Stimulated activated CD8-positive, alpha-beta memory T cell treated with anti-CD3 and anti-CD28 coated beads, Interleukin-7, amount 100 ng/mL, for 4 hours (primary cell): ENCODE measurements around the gene POLR3B.
"Not testable (repeated sequence)": the region's sequence is repeated elsewhere in the genome, so short reads cannot be mapped to it uniquely, and the experiment has no call there.

ENCODE experiments used
- DNase-seq, 2 donors: peaks; one replicate each; pipeline ENCODE4 v3.0.0-alpha.2; 2020; ENCODE audit warnings: low read depth in 2 of 2

Gene POLR3B

DNA sequence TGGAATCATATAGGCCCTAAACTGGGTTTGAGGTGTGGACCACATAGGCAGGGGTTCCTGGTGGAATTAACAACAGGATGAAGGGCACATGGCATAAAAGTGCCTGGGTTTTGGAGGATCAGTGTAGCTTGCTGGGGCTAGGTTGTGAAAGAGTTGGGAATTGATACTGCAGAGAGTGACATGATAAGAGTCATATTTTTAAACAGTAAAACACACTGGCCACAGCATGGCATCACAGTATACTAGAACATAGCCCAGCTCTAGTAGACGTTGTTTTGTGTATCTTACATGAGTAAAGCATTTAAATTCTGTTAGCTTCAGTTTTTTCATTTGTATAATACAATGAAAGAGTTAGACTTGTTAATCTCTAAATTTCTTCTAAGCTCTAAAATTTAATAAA lies 102.0 kb downstream of the POLR3B start:
- DNase-seq: no peak

DNA sequence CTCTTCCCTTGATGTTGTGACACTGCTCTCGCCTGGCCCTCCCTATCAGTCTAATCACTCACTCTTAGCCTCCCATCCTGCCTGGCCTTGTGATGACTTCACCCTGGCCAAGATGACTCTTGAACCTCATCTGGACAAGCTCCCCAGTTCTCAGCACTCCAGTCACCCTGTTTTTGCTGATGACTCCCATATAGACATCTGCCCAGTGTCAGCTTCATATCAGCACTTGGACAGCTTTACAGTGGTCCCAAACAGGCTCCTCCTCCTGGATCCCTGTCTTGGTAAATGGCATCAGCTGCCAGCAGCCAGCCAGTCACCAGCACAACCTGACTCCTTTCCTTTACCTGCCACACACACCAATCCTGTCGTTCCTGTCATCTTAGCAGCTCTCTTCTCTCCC lies 104.2 kb downstream of the POLR3B start:
- no peak for DNase-seq

DNA sequence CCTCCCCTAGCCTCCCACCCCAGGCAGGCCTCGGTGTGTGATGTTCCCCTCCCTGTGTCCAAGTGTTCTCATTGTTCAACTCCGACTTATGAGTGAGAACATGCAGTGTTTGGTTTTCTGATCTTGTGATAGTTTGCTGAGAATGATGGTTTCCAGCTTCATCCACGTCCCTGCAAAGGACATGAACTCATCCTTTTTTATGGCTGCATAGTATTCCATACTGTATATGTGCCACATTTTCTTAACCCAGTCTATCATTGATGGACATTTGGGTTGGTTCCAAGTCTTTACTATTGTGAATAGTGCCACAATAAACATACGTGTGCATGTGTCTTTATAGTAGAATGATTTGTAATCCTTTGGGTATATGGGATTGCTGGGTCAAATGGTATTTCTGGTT lies 108.1 kb downstream of the POLR3B start:
- DNase-seq: not testable (repeated sequence)

DNA sequence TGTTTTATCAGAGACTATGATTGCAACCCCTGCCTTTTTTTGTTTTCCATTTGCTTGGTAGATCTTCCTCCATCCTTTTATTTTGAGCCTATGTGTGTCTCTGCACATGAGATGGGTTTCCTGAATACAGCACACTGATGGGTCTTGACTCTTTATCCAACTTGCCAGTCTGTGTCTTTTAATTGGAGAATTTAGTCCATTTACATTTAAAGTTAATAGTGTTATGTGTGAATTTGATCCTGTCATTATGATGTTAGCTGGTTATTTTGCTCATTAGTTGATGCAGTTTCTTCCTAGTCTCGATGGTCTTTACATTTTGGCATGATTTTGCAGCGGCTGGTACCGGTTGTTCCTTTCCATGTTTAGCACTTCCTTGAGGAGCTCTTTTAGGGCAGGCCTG lies 118.1 kb downstream of the POLR3B start:
- not testable (repeated sequence) for DNase-seq

DNA sequence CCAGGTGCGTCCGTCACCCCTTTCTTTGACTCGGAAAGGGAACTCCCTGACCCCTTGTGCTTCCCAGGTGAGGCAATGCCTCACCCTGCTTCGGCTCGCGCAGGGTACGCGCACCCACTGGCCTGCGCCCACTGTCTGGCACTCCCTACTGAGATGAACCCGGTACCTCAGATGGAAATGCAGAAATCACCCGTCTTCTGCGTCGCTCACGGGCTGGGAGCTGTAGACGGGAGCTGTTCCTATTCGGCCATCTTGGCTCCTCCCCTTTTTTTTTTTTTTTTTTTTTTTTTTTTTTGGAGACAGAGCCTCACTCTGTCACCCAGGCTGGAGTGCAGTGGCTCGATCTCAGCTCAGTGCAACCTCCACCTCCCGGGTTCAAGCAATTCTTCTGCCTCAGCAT lies 120.1 kb downstream of the POLR3B start:
- not testable (repeated sequence) for DNase-seq

DNA sequence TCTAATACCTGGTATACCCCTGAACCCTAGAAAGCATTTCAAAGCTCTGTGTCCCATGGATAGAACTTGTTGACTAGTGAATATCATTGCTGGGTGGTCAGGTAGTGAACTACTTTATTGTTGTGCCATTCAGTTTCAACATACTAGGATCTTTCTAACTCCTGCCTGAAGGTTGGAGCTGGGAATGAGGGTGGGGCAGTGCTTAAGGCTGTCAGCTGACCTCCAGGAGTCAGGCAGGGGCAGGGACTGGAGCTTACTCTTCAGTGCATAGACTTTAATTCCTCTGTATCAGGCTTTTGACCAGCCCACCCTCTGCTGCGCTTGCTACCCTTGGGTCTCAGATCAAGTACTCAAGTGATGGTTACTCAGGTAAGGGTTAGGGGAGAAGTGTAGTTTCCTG lies 122.7 kb downstream of the POLR3B start:
- no peak for DNase-seq

DNA sequence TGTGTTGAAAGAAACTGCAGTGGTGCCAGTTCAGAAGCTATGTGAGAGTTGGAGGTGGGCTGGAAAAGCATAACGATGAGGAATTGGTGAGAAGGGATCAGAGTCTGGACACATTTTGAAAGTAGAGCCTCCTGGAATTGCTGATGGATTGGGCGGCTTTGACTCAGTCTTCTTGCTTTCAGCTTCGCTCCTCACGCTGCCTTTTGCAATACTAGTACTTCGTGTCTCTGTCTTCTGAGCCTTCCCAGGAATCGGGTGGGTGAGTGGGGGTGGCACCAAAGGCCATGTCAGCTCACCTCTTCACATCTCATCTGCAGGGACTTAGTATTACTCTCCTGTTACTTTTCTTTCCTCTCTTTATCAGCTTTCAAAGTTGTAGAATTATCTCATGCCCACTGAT lies 123.7 kb downstream of the POLR3B start:
- DNase-seq: no peak

DNA sequence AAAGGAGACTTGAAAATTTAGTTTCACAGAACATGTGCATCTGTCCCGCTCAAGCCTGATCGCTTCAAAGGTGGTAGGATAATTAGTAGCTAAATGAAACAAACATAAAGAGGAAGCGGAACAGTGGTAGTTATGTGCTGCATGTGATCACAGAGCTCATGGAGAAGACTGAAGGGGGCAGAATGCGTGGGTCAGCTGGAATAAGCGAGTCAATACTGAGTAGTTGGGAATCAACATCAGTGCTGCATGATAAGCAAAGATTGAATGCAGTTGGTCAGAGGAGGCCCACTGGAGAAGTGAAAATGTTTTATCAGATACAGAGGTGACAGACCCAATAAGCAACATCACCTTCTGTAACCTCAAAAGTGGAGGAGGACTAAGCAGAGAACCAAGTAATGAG lies 130.1 kb downstream of the POLR3B start:
- no peak for DNase-seq

DNA sequence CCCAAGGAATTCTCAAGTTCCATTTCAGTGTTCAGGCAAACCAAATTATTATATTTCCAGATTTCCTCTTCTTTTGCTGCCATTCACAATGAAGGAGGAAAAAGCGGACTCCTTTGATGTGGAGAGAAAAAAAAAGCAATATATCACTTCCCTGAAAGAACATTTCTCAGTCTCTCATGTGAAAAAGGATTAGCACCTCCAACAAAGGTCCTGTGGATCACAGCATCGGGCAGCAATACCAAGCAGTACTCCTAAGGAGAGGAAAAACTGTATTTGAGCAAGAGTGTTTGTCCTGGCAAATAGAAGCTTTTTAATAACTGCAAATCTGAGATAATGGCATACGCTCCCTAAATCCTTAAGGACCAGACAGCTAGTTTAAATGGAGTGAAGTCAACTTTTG lies 131.3 kb downstream of the POLR3B start:
- DNase-seq: no peak

DNA sequence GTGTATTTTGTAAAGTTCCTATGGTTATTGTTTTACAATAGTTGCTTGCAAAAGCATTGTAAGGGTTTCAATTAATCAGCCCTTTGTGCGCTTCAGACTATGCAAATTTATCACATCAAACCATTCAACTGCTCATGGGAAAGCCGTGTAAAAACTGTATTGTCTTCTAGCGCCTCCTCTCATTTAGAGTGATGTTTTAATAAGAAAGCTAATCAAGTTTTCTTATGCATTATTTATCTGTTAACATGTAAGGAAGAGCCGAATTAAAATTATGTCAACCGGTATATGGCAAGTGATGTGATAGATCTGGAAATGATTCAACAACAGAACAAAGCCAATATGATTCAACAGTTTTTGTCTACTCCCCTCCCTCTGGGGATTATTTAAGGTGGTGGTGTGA lies 132.7 kb downstream of the POLR3B start:
- DNase-seq: no peak

DNA sequence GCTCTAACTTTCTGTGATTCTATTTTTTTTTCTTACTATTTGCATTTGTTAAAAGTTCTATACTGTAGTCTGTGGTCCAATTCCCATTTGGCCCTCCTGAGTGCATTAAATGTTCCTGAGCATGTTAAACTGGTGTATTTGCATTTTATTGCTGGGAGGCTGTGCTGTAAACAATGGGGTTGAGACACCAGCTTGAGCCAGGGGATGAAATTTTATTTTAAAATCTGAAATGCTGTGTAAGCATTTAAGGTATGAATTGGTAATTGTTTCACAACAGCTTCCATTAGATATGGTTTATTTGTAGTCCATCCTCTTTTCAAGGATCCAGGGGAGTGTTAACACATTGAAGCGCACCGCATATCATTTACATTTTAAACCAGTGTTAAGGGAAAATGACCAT lies 135.3 kb downstream of the POLR3B start:
- no peak for DNase-seq

DNA sequence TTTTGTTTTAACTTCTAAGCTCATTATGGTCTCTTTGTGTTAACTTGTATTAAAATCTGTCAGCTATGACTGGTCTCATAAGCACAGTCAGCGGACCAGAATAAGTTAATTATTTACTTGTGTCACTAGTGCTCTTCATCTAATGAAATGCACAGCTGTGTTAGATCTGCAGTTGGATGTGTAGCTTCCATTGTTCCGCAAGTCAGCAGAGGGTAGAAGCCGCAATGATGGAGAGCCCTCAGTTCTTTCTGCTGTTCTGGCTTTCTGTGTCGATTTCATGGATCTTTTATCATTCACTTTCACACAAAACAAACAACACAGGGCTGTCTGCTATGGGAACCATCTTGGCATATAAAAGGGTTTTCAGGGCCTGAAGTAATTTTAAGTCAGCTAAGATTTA lies 136.0 kb downstream of the POLR3B start:
- no peak for DNase-seq

DNA sequence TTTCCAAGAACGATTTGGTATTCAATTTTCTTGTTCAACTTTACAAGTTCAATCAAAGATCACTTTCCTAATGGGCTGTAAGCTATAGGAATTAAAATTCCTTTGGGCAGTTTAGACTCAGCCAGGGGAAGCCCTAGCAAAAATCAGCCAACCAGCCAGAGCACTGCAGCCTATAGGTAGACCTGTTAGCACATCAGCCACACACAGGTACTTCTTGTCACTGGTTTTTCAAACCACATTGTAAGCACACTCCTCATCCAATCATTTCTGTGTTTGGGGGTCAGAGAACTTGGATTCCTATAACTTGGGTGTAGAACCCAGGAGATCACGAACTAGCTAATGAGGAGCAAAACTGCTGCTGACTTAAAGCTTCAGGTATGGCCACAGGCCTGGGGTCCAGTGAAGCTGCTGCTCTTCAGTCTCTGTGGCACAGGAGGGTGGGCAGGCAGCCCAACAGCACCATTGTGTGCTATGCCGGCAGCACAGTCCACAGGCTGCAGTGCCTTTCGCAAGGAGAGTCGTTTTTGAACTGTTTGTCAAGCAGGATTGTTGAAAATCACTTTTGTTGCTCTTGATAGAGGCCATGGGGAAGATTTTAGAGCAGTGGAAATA lies 137.9 kb downstream of the POLR3B start:
- DNase-seq: no peak

DNA sequence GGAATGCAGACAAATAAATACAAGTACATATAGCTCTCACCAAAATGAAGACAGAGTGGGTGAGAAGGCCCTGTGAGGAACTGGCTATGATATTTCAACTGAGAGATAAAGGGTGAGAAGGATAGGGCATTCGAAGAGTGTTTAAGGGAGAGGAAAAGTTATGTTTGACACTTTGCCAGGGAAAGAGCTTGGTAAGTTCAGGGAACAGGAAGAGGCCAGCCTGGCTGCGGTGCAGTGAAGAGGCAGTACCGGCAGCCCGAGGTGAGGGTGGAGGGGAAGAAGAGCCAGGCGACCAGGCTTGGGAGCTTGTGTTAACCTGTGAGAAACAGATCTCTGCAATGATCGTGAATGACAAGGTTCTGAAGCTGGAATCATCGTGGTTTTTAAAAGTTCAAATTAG lies 140.5 kb downstream of the POLR3B start:
- no peak for DNase-seq

DNA sequence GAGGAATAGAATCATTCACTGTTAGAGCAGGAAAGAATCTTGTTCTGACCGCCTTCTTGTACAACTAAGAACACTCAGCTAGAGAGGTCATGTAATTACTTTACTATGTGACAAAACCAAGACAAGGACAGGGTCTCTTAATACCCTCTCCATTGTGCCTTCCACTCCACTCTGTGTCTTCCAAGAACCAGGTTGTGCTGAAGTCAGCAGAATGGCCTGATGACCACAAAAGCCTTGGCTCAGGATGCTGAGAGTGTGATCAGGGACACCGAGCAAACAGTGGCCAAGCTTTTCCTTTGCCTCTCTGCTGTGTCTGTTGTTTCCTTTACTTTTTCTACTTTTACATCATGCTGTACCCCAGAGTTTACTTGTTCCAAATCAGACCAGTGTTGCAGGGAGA lies 142.1 kb downstream of the POLR3B start:
- no peak for DNase-seq

DNA sequence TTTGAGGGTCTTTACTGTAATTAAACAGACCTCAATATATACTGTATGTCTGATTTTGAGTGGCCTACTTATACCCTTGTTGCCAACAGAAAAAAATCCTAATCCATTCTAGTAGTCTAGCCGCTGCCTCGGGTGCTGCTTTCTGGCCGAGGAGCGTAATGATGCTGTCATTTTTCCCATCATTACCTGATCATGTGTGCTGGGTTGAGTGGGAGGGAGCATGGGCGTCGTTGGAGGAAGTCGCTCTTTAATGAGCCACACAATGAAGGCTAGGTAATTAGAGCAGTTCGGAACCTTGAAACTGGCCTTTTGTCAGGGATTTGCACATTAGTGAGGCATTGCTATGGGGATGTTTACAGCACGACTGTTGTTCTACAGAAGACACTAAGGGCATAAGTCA lies 149.1 kb downstream of the POLR3B start:
- no peak for DNase-seq

DNA sequence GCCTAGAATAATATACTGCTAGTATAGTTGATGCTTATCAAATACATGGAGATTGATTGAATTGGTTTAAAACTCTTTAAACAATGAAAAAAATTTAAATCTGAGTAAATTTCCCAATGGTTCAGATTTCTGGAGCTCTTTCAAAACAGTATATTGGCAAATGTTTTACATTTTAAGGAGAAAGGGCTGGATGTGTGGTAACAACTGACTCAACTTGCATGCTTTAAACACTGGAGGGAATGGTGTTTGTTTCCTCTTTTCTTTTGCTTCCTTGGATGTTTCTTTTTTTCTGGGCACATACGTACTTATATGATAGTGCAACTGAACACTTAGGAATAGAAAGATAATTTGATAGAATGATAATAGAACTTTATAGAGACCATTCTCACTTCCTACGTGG lies 151.4 kb downstream of the POLR3B start:
- DNase-seq: no peak

DNA sequence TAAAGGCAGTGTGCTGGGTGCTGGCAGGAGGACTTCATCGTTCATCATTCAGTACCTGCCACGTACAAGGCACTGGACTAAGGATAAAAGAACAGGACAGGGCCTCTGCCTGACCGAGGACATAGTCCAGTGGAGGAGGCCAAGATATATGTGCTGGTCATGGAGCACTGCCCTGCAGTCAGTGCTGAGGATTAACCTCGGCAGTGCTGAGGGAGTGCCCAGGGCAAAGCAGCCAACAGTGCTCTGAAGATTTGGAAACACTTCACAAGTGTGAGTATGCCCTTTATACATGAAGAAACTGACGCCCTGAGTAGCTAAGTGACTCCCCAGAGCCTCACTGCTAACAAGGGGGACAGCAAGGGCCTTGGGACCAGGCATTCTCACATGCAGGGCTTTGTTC lies 153.8 kb downstream of the POLR3B start:
- no peak for DNase-seq

DNA sequence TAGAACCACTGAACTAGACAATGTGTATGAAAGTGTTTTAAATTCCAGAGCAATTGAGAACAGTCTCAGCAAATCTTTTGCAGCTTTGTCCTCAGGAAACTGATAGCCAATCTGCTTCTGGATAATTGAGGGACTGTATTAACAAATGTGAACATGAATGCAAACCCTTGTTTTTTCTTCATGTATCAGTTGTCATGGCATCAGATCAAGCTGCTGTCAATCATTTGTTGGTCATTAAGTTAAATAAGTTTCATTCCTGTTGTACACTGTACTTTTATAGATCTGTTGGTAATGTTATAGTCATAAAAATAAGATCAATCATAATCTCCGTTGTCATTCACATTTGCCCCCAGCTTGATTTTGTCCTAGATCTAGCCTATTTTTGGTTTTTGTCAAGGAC lies 159.8 kb downstream of the POLR3B start:
- DNase-seq: no peak

DNA sequence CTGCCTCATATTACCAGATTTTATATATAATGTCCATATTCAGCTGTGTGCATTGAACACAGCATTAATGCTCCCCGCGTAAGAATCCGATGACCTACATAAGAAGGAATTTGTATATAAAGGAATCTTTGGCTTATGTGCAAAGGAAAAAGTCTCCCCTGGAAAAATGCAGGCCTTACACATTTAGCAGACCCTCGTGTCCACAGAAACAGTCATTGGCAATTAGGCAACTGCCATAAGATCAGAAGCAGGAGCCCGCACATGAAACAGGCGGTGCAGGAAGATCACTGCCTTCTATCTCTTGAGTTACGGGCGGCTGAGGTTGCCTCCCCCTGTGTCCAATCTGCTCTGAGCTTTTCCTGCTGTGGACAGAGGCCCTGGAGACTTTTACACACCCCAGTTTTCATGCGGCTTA lies 162.1 kb downstream of the POLR3B start:
- no peak for DNase-seq

DNA sequence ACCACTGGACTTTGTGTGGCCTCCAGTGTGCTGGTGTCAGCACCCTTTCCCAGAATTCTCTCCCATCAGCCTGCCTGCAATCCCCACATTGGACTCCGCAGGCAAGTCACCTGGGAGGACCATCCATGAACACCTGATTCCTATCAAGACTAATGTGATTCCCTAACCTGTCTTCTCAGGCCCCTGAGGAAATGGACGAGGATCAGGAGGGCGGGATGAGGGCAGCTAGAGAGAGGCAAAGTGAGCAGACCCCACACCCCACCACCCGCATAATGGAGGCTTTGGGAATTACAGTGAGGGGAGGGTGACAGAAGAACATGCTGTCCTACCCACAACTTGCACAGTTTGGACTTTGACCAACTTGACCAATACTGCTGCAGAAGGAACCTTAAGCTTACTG lies 164.4 kb downstream of the POLR3B start:
- no peak for DNase-seq

DNA sequence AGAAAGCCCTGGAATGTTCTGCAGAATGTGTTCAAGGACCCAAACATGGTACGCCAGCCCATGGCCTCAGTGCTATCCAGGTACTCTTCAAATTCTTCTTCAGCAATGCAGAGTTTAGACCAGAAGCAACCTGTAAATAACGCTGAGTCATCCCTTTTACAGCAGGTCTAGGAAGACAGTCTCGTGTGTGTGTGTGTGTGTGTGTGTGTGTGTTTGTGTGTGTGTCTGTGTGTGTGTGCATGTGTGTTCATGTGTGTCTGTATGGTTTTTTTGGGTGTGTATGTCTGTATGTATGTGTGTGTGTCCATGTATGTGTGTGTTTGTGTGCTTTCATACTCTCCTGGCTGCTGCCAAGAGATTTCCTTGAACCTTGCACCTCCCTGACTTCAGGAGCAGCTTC lies 165.2 kb downstream of the POLR3B start:
- no peak for DNase-seq

DNA sequence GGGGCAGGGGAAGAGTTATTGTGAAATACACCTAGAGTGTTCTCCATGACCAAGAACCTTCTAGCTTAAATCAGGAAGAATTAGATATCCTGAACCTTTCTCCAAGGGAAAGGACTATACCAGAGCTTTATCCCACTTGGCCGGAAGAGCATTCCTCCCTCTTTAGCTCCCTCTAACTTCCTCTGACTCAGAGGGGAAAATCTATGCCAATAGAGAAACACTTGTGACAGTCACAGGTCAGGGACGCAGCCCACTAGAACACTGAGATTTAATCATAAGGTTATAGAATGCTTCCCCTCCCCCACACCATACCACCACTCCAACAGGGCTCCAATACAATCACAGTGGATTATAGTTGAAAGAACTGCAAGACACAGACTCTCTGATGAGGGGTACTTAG lies 169.8 kb downstream of the POLR3B start:
- no peak for DNase-seq

DNA sequence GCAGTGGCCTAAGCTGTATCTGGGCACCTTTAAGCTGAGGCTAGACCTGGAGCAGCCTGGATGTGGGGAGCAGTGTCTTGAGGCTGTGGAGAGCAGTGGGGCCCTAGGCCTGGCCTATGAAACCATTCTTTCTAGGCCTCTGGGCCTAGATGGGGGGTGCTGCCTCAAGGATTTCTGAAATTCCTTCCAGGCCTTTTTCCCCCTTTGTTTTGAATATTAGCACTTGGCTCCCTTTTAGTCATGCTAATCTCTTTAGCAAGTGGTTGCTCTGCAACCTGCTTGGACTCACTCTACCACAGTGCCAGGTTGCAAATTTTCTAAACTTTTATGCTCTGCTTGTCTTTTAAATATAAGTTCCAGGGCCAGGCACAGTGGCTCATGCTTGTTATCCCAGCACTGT lies 183.7 kb downstream of the POLR3B start:
- no peak for DNase-seq

DNA sequence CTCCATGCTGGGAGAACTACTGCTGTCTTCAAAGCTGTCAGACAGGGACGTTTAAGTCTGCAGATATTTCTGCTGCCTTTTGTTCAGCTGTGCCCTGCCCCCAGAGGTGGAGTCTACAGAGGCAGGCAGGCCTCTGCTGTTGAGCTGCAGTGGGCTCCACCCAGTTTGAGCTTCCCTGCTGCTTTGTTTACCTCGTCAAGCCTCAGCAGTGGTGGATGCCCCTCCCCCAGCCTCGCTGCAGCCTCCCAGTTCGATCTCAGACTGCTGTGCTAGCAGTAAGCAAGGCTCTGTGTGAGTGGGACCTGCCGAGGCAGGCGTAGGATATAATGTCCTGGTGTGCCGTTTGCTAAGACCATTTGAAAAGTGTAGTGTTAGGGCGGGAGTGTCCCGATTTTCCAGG lies 193.9 kb downstream of the POLR3B start:
- no peak for DNase-seq
